A549 treated with CORT108297 at 1 μM for 4 hours (cell line): ENCODE data around the gene LRRC25. TPM values are rescaled to one million over a fixed set of nuclear protein-coding genes. Genes with fewer than 3 reads are reported as not detected.

Experiments used
- total RNA-seq: library from RNA; stranded (reverse); fragments of 200-300 nt; extraction: Qiagen RNA extraction; gene quantifications from 5 replicates; pipeline ENCODE4 v1.2.3, GENCODE V29; 2022

LRRC25 gene
- total RNA-seq: not detected in 5 replicates

GRCh38 chr19:18397242-18398202 is at the start of gene LRRC25:
Gene LRRC25, minus strand, starts transcription at chr19:18397622. Its CDS starts 659 bp downstream, at chr19:18396963.

GRCh38 chr19:18437491-18438330 is 40.3 kb upstream of the LRRC25 start, which contains the start of gene ISYNA1:
Gene ISYNA1, minus strand, starts transcription at chr19:18438133. Its CDS starts 154 bp downstream, at chr19:18437979.

GRCh38 chr19:18419195-18419698 is 21.8 kb upstream of the LRRC25 start, which contains the start of gene SSBP4:
Gene SSBP4, plus strand, starts transcription at chr19:18419398. Its CDS starts 251 bp downstream, at chr19:18419649.

GRCh38 chr19:18385675-18386542 is 11.5 kb downstream of the LRRC25 start, which contains the start of gene GDF15:
Gene GDF15, plus strand, starts transcription at chr19:18386158. Its CDS starts 32 bp downstream, at chr19:18386190.

Other genes starting within 250 kb of the LRRC25 start
- 2.1 to 11.0 TPM (median 10.3 TPM) in 5 replicates for gene PIK3R2, start 244.5 kb downstream of the LRRC25 start, total RNA-seq
- gene IFI30, start 223.8 kb downstream of the LRRC25 start, total RNA-seq: 12.6 to 24.1 TPM (median 14.9 TPM) in 5 replicates
- 9.1 to 13.1 TPM (median 11.6 TPM) in 5 replicates for gene MPV17L2, start 204.4 kb downstream of the LRRC25 start, total RNA-seq
- 0.49 to 1.1 TPM (median 0.85 TPM) in 5 replicates for gene RAB3A, start 193.6 kb downstream of the LRRC25 start, total RNA-seq
- gene PDE4C, start 171.2 kb downstream of the LRRC25 start, total RNA-seq: 0.12 to 0.15 TPM (median 0.13 TPM) in 4 of 5 replicates, not detected in the other
- 0.48 to 0.68 TPM (median 0.50 TPM) in 5 replicates for gene IQCN, start 123.2 kb downstream of the LRRC25 start, total RNA-seq
- gene JUND, start 116.0 kb downstream of the LRRC25 start, total RNA-seq: 25.7 to 58.5 TPM (median 52.9 TPM) in 5 replicates
- gene LSM4, start 74.5 kb downstream of the LRRC25 start, total RNA-seq: 199 to 254 TPM (median 241 TPM) in 5 replicates
- 2.1 to 3.4 TPM (median 3.0 TPM) in 5 replicates for gene PGPEP1, start 57.0 kb downstream of the LRRC25 start, total RNA-seq
- gene GDF15, start 11.5 kb downstream of the LRRC25 start, total RNA-seq: 26.2 to 63.2 TPM (median 48.3 TPM) in 5 replicates
- gene SSBP4, start 21.8 kb upstream of the LRRC25 start, total RNA-seq: 40.6 to 63.0 TPM (median 53.8 TPM) in 5 replicates
- 25.9 to 47.4 TPM (median 43.7 TPM) in 5 replicates for gene ISYNA1, start 40.5 kb upstream of the LRRC25 start, total RNA-seq
- gene ELL, start 124.4 kb upstream of the LRRC25 start, total RNA-seq: 3.5 to 5.9 TPM (median 5.1 TPM) in 5 replicates
- gene FKBP8, start 146.0 kb upstream of the LRRC25 start, total RNA-seq: 116 to 162 TPM (median 158 TPM) in 5 replicates
- 84.8 to 109 TPM (median 104 TPM) in 5 replicates for gene KXD1, start 160.2 kb upstream of the LRRC25 start, total RNA-seq
- gene UBA52, start 174.2 kb upstream of the LRRC25 start, total RNA-seq: 1,020 to 1,245 TPM (median 1,197 TPM) in 5 replicates
- gene REX1BD, start 191.2 kb upstream of the LRRC25 start, total RNA-seq: 36.5 to 63.0 TPM (median 58.2 TPM) in 5 replicates
- gene CRLF1, start 209.2 kb upstream of the LRRC25 start, total RNA-seq: 2.5 to 6.0 TPM (median 4.5 TPM) in 5 replicates
- 3.9 to 6.7 TPM (median 5.9 TPM) in 5 replicates for gene TMEM59L, start 215.2 kb upstream of the LRRC25 start, total RNA-seq
- gene KLHL26, start 239.4 kb upstream of the LRRC25 start, total RNA-seq: 2.2 to 4.2 TPM (median 3.3 TPM) in 5 replicates